ENCODE results near the gene SPO11. TPM values are rescaled to one million over a fixed set of nuclear protein-coding genes. Genes with fewer than 3 reads are reported as not detected.

The SPO11 gene
- total and polyA plus RNA-seq, 2 of the 4 experiments (the other 2 are of a cell fraction) = not detected

DNA sequence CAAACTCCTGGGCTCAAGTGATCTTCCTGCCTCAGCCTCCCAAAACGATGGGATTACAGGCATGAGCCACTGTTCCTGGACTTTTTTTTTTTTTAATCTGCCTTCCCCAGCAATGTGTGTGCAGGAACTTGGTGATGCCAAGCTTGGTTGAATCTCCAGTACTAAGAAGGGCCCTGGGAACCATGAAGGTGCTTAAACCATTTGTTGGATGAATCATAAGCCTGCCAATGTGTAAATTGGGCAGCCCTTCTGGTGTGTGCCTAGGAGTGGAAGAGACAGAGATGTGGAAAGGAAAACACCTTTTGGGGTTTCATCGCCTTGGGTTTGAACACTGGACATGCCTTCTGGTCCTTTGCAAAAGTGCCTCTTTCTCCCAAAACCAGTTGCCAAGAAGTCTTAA, 7.1 kb upstream of the SPO11 start:
- BruUV-seq (replicated peaks) = no TSS peak
- Histone ChIP-seq H3K4ac (ENCODE audit: low read depth, low read length) (no peak overlapping the region), H4K5ac (ENCODE audit: low read depth, low read length) (no peak overlapping the region), H4K8ac (ENCODE audit: low read depth in 2 of 2, low read length in 2 of 2) (no peak overlapping the region), H3K18ac (ENCODE audit: low read depth, low read length) (no peak overlapping the region), H4K91ac (ENCODE audit: insufficient read depth, low read depth, low read length) (no peak overlapping the region), H4K20me1 (ENCODE audit: insufficient read depth, low read length) (no peaks in the 10 kb centered on the region), H3K9me3 (ENCODE audit: control insufficient read depth, insufficient read depth, low read length) (no peaks in the 10 kb centered on the region), H3K14ac (replicated peaks; ENCODE audit: low read depth, low read length) (no peak overlapping the region), H3K27ac (ENCODE audit: insufficient read depth, low read length) (no peak overlapping the region), H2AK9ac (replicated peaks; ENCODE audit: low read depth, low read length, poor library complexity) (no peak overlapping the region), H3K79me1 (ENCODE audit: low read depth in 1 of 2, low read length in 2 of 2) (no peaks in the 10 kb centered on the region), H3K36me3 (ENCODE audit: control insufficient read depth, insufficient read depth, low read length) (no peaks in the 10 kb centered on the region), H2AFZ (replicated peaks; ENCODE audit: low read length, poor library complexity) (no peak overlapping the region), H3K4me1 (ENCODE audit: control insufficient read depth, insufficient read depth, low read length) (no peaks in the 10 kb centered on the region), H2BK15ac (ENCODE audit: low read depth, low read length) (no peak overlapping the region), H3K9ac (ENCODE audit: low read depth, low read length) (no peak overlapping the region), H3K4me2 (ENCODE audit: low read depth, low read length) (no peak overlapping the region), H3K56ac (ENCODE audit: extremely low read depth, insufficient read depth, low read length) (no peak overlapping the region), H3K9me1 (ENCODE audit: insufficient read depth, low read length) (no peaks in the 10 kb centered on the region), H3K4me3 (ENCODE audit: insufficient read depth, low read depth, low read length) (no peak overlapping the region), H2BK5ac (ENCODE audit: low read depth, low read length, poor library complexity, severe bottlenecking) (no peak overlapping the region), H2BK20ac (ENCODE audit: low read depth, low read length) (no peak overlapping the region), H3K27me3 (ENCODE audit: control insufficient read depth, insufficient read depth, low read length) (peaks cover 4% of the 10 kb centered on the region; the same call in 1 of the 2 replicates), H3K23ac (ENCODE audit: low read depth, low read length) (no peak overlapping the region), H2BK120ac (ENCODE audit: low read depth, low read length) (no peak overlapping the region), H2AK5ac (ENCODE audit: low read depth, low read length) (no peak overlapping the region)
- no peak for DNase-seq
- WGBS, 2 experiments (ENCODE audit: extremely low coverage in 2 of 2, insufficient read length in 1 of 2) = 0% methylated on average over 1 of the region's 2 CpGs; no CpG with 5 or more reads in 1 of the 2 experiments
- POLR2A ChIA-PET (ENCODE audit: unreplicated experiment) = no interaction called here
- dilution Hi-C loops (cut with HindIII; ENCODE audit: low sequenced_read_pairs, unreplicated experiment) (no loop called here), in situ Hi-C loops (cut with MboI; ENCODE audit: low sequenced_read_pairs) (no loop called here), intact Hi-C loops (cut with micrococcal nuclease) (no loop called here)
- TF ChIP-seq MAZ (IDR thresholded peaks at IDR 0.05; ENCODE audit: borderline replicate concordance, low read depth, low read length) = no peak
- no peak for TF ChIP-seq CHD1 (IDR thresholded peaks at IDR 0.05; ENCODE audit: low read depth, low read length)
- TF ChIP-seq FOS (IDR thresholded peaks at IDR 0.05; ENCODE audit: low read depth, low read length) = no peak
- no peak for TF ChIP-seq SMC3 (IDR thresholded peaks at IDR 0.05; ENCODE audit: low read depth, low read length)
- TF ChIP-seq MAFK (IDR thresholded peaks at IDR 0.05; ENCODE audit: low read depth, low read length) = no peak
- no peak for TF ChIP-seq RFX5 (IDR thresholded peaks at IDR 0.05; ENCODE audit: low read depth, low read length)
- no peak for TF ChIP-seq BHLHE40 (IDR thresholded peaks at IDR 0.05; ENCODE audit: low read depth, low read length)
- ATAC-seq (ENCODE audit: low read depth) = no peak
- CTCF ChIA-PET = no interaction called here

Measured in IMR-90 (cell line).